SIG-M5 (cell line): ENCODE data around the gene FHIP1A.

ENCODE experiments used
- DNase-seq: peaks from one replicate; lab custom pipeline; 2025; lab: John Stamatoyannopoulos, UW

The FHIP1A gene

GRCh38 chr4:151455212-151455611 lies 46.2 kb downstream of the FHIP1A start:
- no peak for DNase-seq

- no peak for DNase-seq
Measured at GRCh38 chr4:151458148-151458547, 49.2 kb downstream of the FHIP1A start.
